Measurements from ENCODE around the gene ZNF496. TPM values are rescaled to one million over a fixed set of nuclear protein-coding genes. Genes with fewer than 3 reads are reported as not detected.
A peak's percentile ranks its signal among the peaks of the same experiment; 100 is the strongest.

Gene ZNF496
- total RNA-seq, 2 experiments from 2014 or later: 21.7 to 36.4 TPM

- H3K4me2 ChIP-seq (ENCODE audit: low read length): no peak overlapping the region
- H3K79me2 ChIP-seq (ENCODE audit: insufficient read depth, low read depth, low read length): no peaks in the 10 kb centered on the region
- H2AFZ ChIP-seq (ENCODE audit: low read length): no peak overlapping the region
- TF ChIP-seq EZH2phosphoT487 (IDR thresholded peaks at IDR 0.05; ENCODE audit: borderline replicate concordance, low read depth, low read length): no peak
- TF ChIP-seq CTCF (conservative IDR thresholded peaks at IDR 0.05; ENCODE audit: low read length): no peak
- H3K36me3 ChIP-seq (ENCODE audit: insufficient read depth, low read length): peaks cover 22% of the 10 kb centered on the region; the same call in 1 of the 2 replicates
- H4K20me1 ChIP-seq (ENCODE audit: insufficient read depth, low read length): no peaks in the 10 kb centered on the region
- H3K9me3 ChIP-seq (ENCODE audit: low read length): no peaks in the 10 kb centered on the region
- H3K9me2 ChIP-seq (ENCODE audit: insufficient read depth, low read length): no peaks in the 10 kb centered on the region
- CTCF ChIA-PET (ENCODE audit: unreplicated experiment): no interaction called here
- intact Hi-C loops (cut with micrococcal nuclease; ENCODE audit: unreplicated experiment): no loop called here
- H3K27ac ChIP-seq (ENCODE audit: low read depth, low read length, poor library complexity, severe bottlenecking): no peak overlapping the region
- POLR2A ChIA-PET: interaction anchor here (1.2 kb wide), 1 partner anchor 10 kb away, joined by 3 read pairs; no protein-coding TSS in a partner anchor
- no peak overlapping the region for H3K4me3 ChIP-seq (ENCODE audit: low read depth, low read length, poor library complexity, severe bottlenecking)
- DNase-seq (ENCODE audit: low spot score): no peak
- TSS peak; percentile 19 for BruUV-seq (replicated peaks)
- H3K4me1 ChIP-seq (ENCODE audit: insufficient read depth, low read length, poor library complexity, severe bottlenecking): no peaks in the 10 kb centered on the region
Measured at GRCh38 chr1:247298701-247299100, 33.0 kb downstream of the ZNF496 start.

GRCh38 chr1:247298124-247298481 lies 33.6 kb downstream of the ZNF496 start:
- intact Hi-C loops (cut with micrococcal nuclease; ENCODE audit: unreplicated experiment): no loop called here
- Histone ChIP-seq H3K4me3 (ENCODE audit: low read depth, low read length, poor library complexity, severe bottlenecking) (no peak overlapping the region), H3K9me2 (ENCODE audit: insufficient read depth, low read length) (no peaks in the 10 kb centered on the region), H3K36me3 (ENCODE audit: insufficient read depth, low read length) (peaks cover 18% of the 10 kb centered on the region; the same call in 1 of the 2 replicates), H3K79me2 (ENCODE audit: insufficient read depth, low read depth, low read length) (no peaks in the 10 kb centered on the region), H3K4me2 (ENCODE audit: low read length) (no peak overlapping the region), H2AFZ (ENCODE audit: low read length) (no peak overlapping the region), H3K4me1 (ENCODE audit: insufficient read depth, low read length, poor library complexity, severe bottlenecking) (no peaks in the 10 kb centered on the region), H4K20me1 (ENCODE audit: insufficient read depth, low read length) (no peaks in the 10 kb centered on the region), H3K27ac (ENCODE audit: low read depth, low read length, poor library complexity, severe bottlenecking) (no peak overlapping the region), H3K9me3 (ENCODE audit: low read length) (no peaks in the 10 kb centered on the region)
- no peak for TF ChIP-seq EZH2phosphoT487 (IDR thresholded peaks at IDR 0.05; ENCODE audit: borderline replicate concordance, low read depth, low read length)
- no peak for TF ChIP-seq CTCF (conservative IDR thresholded peaks at IDR 0.05; ENCODE audit: low read length)
- BruUV-seq (replicated peaks): no TSS peak
- ChIA-PET POLR2A (interaction anchor here (1.2 kb wide), 1 partner anchor 11 kb away, joined by 3 read pairs; no protein-coding TSS in a partner anchor), CTCF (ENCODE audit: unreplicated experiment) (interaction anchor here (0.6 kb wide), 1 partner anchor 74 kb away, joined by 3 read pairs; no protein-coding TSS in a partner anchor)
- DNase-seq (ENCODE audit: low spot score): no peak

- ChIA-PET CTCF (ENCODE audit: unreplicated experiment) (interaction anchor here (0.6 kb wide), 1 partner anchor 75 kb away, joined by 3 read pairs; no protein-coding TSS in a partner anchor), POLR2A (interaction anchor here (1.2 kb wide), 1 partner anchor 12 kb away, joined by 3 read pairs; no protein-coding TSS in a partner anchor)
- no TSS peak for BruUV-seq (replicated peaks)
Measured at GRCh38 chr1:247297263-247298123, 34.2 kb downstream of the ZNF496 start.

More at GRCh38 chr1:247297263-247298123, 34.2 kb downstream of the ZNF496 start:
- Histone ChIP-seq H3K9me2 (ENCODE audit: insufficient read depth, low read length) (no peaks in the 10 kb centered on the region), H3K36me3 (ENCODE audit: insufficient read depth, low read length) (peaks cover 18% of the 10 kb centered on the region; the same call in 1 of the 2 replicates), H4K20me1 (ENCODE audit: insufficient read depth, low read length) (no peaks in the 10 kb centered on the region), H3K27ac (ENCODE audit: low read depth, low read length, poor library complexity, severe bottlenecking) (no peak overlapping the region), H3K9me3 (ENCODE audit: low read length) (no peaks in the 10 kb centered on the region), H3K4me1 (ENCODE audit: insufficient read depth, low read length, poor library complexity, severe bottlenecking) (no peaks in the 10 kb centered on the region), H2AFZ (ENCODE audit: low read length) (no peak overlapping the region), H3K4me2 (ENCODE audit: low read length) (no peak overlapping the region), H3K4me3 (ENCODE audit: low read depth, low read length, poor library complexity, severe bottlenecking) (no peak overlapping the region), H3K79me2 (ENCODE audit: insufficient read depth, low read depth, low read length) (no peaks in the 10 kb centered on the region)
- intact Hi-C loops (cut with micrococcal nuclease; ENCODE audit: unreplicated experiment): no loop called here
- TF ChIP-seq EZH2phosphoT487 (IDR thresholded peaks at IDR 0.05; ENCODE audit: borderline replicate concordance, low read depth, low read length): no peak
- no peak for TF ChIP-seq CTCF (conservative IDR thresholded peaks at IDR 0.05; ENCODE audit: low read length)
- no peak for DNase-seq (ENCODE audit: low spot score)
